Measurements from ENCODE around the gene MYO5A. TPM values are rescaled to one million over a fixed set of nuclear protein-coding genes. Genes with fewer than 3 reads are reported as not detected.

MYO5A gene
- total RNA-seq, 1 experiment from 2014 or later = 21.8 TPM

GRCh38 chr15:52434885-52435284 is 93.8 kb downstream of the MYO5A start:
- Histone ChIP-seq H3K14ac (ENCODE audit: insufficient read depth, low read length) (no peak overlapping the region), H3K23ac (ENCODE audit: insufficient read length, low read depth, low read length) (no peak overlapping the region), H2BK12ac (ENCODE audit: insufficient read length, low read depth, low read length) (no peak overlapping the region), H3K4me2 (ENCODE audit: insufficient read depth, insufficient read length, low read length) (no peak overlapping the region), H2AFZ (ENCODE audit: low read length) (no peak overlapping the region), H3K18ac (ENCODE audit: insufficient read length, low read depth, low read length) (no peak overlapping the region), H3K79me1 (ENCODE audit: insufficient read depth, low read depth, low read length, poor library complexity, severe bottlenecking) (no peaks in the 10 kb centered on the region), H4K5ac (ENCODE audit: insufficient read length, low read depth, low read length) (no peak overlapping the region), H2BK120ac (ENCODE audit: low read depth, low read length, poor library complexity, severe bottlenecking) (no peak overlapping the region), H4K91ac (ENCODE audit: insufficient read length, low read depth, low read length) (no peak overlapping the region), H2BK15ac (ENCODE audit: low read depth, low read length) (no peak overlapping the region), H3K9ac (ENCODE audit: extremely low read depth, insufficient read length, low read length) (no peak overlapping the region), H3K79me2 (ENCODE audit: insufficient read depth, low read length) (peaks cover 2% of the 10 kb centered on the region; the same call in 1 of the 2 replicates), H3T11ph (ENCODE audit: low read length) (no peak overlapping the region), H2BK20ac (ENCODE audit: low read depth, low read length, poor library complexity, severe bottlenecking) (no peak overlapping the region), H4K8ac (replicated peaks; ENCODE audit: insufficient read length, low read depth, low read length) (no peak overlapping the region), H2BK5ac (ENCODE audit: insufficient read length, low read length) (no peak overlapping the region), H3K56ac (ENCODE audit: insufficient read length, low read depth, low read length) (no peak overlapping the region), H3K4me1 (ENCODE audit: insufficient read depth, low read length) (no peaks in the 10 kb centered on the region; the same call in 1 of the 2 replicates), H3K23me2 (ENCODE audit: insufficient read length, low read depth, low read length, poor library complexity, severe bottlenecking) (no peaks in the 10 kb centered on the region), H4K20me1 (ENCODE audit: control insufficient read depth, insufficient read depth, insufficient read length) (no peaks in the 10 kb centered on the region), H2AK5ac (ENCODE audit: insufficient read length, low read length) (no peak overlapping the region), H3K27me3 (ENCODE audit: insufficient read depth, low read length) (no peaks in the 10 kb centered on the region), H3K4ac (ENCODE audit: low read depth, low read length) (no peak overlapping the region), H3K9me3 (ENCODE audit: control insufficient read depth, low read depth, low read length) (no peaks in the 10 kb centered on the region), H3K27ac (ENCODE audit: insufficient read length, low read depth, low read length) (no peak overlapping the region)
- Mint-ChIP-seq H3K9me3 (no peaks in the 10 kb centered on the region), H3K27ac (no peak overlapping the region; a peak in 1 of 7 replicates), H3K4me1 (peaks cover 9 to 14% of the 10 kb centered on the region in 2 experiments), H3K27me3 (ENCODE audit: low read depth) (no peaks in the 10 kb centered on the region), H3K36me3 (ENCODE audit: insufficient read depth in 1 of 3, low read depth in 3 of 3) (no peaks in the 10 kb centered on the region), H3K4me3 (no peak overlapping the region)
- TF ChIP-seq CTCF (conservative IDR thresholded peaks at IDR 0.05) = no peak
- WGBS (ENCODE audit: extremely low coverage, insufficient read length, low lambda C conversion rate) = no CpG with 5 or more reads among the region's 3 CpGs
- no peak for DNase-seq
